DMS53 treated with DMSO at 0.1 percent for 48 hours (cell line): ENCODE results near the gene SCFD2.
A peak's percentile ranks its signal among the peaks of the same experiment; 100 is the strongest.
"Not testable (repeated sequence)": the region's sequence is repeated elsewhere in the genome, so short reads cannot be mapped to it uniquely, and the experiment has no call there.

Experiments used
- DNase-seq: peaks from one replicate; lab custom pipeline; 2025; ENCODE audit not compliant: unreplicated experiment; lab: John Stamatoyannopoulos, UW

SCFD2 gene

GRCh38 chr4:53267026-53267425, 98.8 kb downstream of the SCFD2 start:
- no peak for DNase-seq

DNA sequence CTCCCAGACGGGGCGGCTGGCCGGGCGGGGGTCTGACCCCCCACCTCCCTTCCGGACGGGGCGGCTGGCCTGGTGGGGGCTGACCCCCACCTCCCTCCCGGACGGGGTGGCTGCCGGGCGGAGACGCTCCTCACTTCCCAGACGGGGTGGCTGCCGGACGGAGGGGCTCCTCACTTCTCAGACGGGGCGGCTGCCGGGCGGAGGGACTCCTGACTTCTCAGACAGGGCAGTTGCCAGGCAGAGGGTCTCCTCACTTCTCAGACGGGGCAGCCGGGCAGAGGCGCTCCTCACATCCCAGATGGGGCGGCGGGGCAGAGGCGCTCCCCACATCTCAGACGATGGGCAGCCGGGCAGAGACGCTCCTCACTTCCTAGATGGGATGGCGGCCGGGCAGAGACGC, 109.9 kb downstream of the SCFD2 start:
- DNase-seq, result not testable (repeated sequence)

DNA sequence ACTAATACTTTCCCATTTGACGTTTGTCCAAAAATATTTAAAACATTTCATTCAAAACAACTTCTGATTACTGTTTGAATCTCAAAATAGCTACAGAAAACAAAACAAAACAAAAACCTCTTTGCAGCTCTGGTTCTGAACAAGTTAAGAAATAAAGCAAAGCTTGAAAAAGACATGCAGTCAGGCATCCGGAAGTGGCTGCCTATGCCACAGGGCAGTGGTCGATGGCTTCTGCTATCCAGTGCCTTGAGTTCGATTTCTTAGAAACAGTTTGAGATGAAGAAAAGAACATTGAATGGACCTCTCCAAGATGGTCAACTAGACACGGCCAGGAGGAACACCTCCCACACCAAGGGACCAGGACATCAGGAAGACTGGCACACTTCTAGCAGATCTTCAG, 125.3 kb downstream of the SCFD2 start:
- no peak for DNase-seq

DNA sequence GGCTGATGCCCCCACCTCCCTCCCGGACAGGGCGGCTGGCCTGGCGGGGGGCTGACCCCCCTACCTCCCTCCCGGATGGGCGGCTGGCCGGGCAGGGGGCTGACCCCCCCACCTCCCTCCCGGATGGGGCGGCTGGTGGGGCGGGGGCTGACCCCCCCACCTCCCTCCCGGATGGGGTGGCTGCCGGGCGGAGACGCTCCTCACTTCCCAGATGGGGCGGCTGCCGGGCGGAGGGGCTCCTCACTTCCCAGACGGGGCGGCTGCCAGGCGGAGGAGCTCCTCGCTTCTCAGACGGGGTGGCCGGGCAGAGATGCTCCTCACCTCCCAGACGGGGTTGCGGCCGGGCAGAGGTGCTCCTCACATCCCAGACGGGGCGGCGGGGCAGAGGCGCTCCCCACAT, 127.5 kb downstream of the SCFD2 start:
- DNase-seq, result not testable (repeated sequence)

DNA sequence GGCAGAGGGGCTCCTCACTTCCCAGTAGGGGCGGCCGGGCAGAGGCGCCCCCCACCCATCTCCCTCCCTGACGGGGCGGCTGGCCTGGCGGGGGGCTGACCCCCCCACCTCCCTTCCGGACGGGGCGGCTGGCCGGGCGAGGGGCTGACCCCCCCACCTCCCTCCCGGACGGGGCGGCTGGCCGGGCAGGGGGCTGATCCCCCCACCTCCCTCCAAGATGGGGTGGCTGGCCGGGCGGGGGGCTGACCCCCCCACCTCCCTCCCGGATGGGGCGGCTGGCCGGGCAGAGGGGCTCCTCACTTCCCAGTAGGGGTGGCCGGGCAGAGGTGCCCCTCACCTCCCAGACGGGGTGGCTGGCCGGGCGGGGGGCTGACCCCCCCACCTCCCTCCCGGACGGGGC, 128.1 kb downstream of the SCFD2 start:
- not testable (repeated sequence) for DNase-seq

DNA sequence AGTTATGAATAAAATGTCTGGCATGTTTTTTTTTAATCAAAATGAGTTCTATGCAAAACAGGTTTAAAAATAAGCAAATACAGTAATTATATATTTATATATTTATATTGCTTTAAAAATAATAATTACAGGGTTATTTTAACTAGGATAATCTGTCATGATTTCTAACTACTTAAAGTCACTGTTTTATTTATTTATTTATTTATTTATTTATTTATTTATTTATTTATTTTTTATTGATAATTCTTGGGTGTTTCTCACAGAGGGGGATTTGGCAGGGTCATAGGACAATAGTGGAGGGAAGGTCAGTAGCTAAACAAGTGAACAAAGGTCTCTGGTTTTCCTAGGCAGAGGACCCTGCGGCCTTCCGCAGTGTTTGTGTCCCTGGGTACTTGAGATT, 129.2 kb downstream of the SCFD2 start:
- not testable (repeated sequence) for DNase-seq

GRCh38 chr4:53235547-53235946, 130.3 kb downstream of the SCFD2 start:
- DNase-seq, result no peak

- no peak for DNase-seq
These were observed 131.2 kb downstream of the SCFD2 start for GRCh38 chr4:53234669-53235068.

- DNase-seq, result no peak
These were observed 131.8 kb downstream of the SCFD2 start for GRCh38 chr4:53234111-53234510.

GRCh38 chr4:53233114-53233795, 132.6 kb downstream of the SCFD2 start:
- DNase-seq, result no peak

- DNase-seq, result no peak
These were observed 133.5 kb downstream of the SCFD2 start for GRCh38 chr4:53232371-53232770.

GRCh38 chr4:53228036-53228435, 137.8 kb downstream of the SCFD2 start:
- no peak for DNase-seq

DNA sequence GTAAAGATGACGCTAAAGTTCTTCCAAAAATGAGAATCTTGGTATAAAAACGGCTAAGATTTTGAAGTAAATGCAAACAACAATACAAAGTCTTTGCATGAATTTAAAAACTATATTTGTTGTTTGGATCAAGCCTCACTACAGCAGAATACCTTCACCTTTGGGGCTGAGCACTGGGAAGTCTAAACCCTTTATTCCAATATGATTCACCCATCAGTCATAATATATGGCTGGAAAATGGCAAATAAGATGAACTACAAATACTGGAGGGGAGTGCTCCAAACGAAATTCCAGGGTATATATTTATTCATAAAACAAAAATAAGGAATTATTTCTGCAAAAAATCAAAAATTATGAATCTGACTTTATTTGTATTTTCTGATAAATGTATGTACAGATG, 138.4 kb downstream of the SCFD2 start:
- no peak for DNase-seq

DNA sequence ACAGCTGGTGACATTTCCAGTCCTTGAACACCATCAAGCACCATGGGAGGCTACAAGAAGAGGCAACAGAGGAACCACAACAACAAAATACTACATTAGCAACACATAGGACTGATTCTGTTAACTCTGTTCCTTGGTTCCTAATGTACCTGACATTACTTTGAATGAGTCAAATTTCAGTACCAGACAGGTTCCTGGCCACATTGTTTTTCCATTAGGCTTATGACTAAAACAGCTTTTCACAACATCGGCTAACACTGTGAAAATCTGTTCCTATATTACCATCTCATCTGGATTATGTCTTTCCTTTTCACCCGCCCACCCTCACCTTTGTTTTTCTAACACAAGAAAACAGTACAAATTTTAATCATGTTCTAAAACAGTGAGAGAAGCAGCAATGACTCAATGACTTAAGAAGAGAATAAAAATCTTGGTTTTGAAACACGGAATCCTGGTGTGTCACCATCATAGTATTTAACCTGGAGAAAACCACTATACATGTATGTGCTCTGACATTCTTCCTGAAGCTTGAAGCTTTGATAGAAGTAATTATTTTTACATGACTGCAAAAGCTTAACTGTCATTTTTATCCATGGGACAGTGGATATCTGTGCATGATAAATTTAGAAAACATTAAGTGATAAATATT, 143.9 kb downstream of the SCFD2 start:
- DNase-seq, result no peak

DNA sequence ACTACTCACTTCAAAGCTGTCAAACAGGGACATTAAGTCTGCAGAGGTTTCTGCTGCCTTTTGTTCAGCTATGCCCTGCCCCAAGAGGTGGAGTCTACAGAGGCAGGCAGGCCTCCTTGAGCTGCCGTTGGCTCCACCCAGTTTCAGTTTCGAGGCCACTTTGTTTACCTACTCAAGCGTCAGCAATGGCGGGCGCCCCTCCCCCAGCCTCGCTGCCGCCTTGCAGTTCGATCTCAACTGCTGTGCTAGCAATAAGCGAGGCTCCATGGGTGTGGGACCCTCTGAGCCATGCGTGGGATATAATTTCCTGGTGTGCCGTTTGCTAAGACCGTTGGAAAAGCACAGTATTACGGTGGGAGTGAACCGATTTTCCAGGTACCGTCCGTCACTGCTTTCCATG, 146.7 kb downstream of the SCFD2 start:
- DNase-seq, result not testable (repeated sequence)

DNA sequence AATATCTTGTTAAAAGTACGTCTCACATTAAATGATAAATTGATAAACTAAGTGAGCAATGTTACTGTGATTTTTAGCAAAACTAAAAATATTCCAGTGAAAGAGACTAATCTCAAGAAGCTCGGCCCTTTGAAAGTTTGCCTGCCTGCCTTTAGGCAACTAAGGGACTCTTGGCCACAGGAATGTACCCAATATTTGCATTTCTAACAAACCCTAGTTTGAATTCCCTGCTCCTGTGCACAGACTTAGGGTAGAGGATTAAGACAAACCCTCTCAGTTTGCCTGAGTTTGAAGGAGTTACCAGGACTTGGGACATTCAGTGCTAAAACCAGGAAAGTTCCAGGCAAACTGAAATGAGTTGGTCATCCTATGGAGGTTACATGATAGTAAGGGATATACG, 157.1 kb downstream of the SCFD2 start:
- no peak for DNase-seq

DNA sequence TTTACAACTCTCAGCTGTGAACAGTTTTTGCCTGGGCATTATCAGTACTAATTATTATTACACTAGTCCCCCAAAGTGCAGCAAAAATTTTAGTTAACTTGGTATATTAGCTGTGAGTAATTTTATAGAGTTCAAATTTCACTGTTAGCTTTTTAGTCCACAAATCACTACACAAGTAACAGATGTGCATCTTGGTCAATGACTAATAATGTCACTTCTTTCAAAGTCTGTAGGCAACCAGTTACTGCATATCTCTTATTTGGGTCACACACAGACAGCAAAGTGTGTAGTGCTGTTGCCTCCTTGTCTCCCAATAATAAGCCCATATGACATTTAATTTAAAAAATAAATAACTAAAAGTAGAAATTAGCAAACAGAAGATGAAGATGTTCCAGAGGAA, 159.9 kb downstream of the SCFD2 start:
- no peak for DNase-seq

DNA sequence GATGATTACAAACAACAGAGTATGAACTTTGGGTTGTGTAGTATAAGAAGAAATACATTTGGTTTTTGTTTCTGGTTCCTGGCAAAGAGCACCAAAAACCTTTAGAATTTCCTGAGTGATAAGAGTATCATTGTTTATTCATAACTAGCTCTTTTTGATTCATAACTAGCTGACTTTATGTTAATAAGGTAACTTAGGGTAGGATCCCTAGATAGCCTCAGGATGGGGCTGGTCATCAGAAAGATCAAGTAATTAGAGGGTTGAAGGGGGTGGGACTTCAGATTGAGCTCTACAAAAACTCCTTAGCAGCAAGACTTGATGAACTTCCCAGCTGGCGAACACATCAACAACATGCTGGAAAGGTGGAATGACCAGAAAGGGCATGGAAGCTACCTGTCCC, 166.5 kb downstream of the SCFD2 start:
- no peak for DNase-seq

DNA sequence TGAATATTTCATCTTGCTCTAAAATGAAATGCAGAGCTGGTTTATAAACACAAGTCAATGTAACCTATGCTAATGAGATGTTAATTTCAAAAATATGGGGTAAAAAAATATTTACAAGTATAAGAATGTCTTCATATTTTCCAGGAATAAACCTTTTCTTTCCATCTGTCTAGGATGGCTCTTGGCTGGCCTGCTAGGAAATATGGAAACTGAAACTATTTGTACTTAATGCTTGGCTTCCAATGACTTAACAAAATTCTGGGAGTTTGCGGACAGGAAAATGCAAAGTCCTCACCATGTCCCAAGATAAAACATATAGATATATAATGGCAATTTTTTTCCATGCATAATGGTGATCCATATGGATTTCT, 168.1 kb downstream of the SCFD2 start:
- DNase-seq, result no peak

GRCh38 chr4:53196882-53197771, 168.7 kb downstream of the SCFD2 start:
- DNase-seq, result peak; percentile 51

GRCh38 chr4:53195815-53196661, 169.8 kb downstream of the SCFD2 start:
- DNase-seq, result no peak
